AG09319 (cell line): Measurements from ENCODE around the gene TMEM151A.

Source experiments
- DNase-seq: peaks from one replicate; pipeline ENCODE4 v3.0.0-alpha.2; 2010; ENCODE audit warnings: low read depth; ENCODE audit errors: extremely low read depth
- TF ChIP-seq, protein P1 (sequence below): IDR thresholded peaks from 2 replicates; pipeline ENCODE4 v1.5.1; 2011; ENCODE audit warnings: low read depth, mild to moderate bottlenecking, inconsistent platforms, low read length, moderate library complexity

Gene TMEM151A

GRCh38 chr11:66281001-66281400 lies 10.7 kb upstream of the TMEM151A start:
- TF ChIP-seq, protein P1, sequence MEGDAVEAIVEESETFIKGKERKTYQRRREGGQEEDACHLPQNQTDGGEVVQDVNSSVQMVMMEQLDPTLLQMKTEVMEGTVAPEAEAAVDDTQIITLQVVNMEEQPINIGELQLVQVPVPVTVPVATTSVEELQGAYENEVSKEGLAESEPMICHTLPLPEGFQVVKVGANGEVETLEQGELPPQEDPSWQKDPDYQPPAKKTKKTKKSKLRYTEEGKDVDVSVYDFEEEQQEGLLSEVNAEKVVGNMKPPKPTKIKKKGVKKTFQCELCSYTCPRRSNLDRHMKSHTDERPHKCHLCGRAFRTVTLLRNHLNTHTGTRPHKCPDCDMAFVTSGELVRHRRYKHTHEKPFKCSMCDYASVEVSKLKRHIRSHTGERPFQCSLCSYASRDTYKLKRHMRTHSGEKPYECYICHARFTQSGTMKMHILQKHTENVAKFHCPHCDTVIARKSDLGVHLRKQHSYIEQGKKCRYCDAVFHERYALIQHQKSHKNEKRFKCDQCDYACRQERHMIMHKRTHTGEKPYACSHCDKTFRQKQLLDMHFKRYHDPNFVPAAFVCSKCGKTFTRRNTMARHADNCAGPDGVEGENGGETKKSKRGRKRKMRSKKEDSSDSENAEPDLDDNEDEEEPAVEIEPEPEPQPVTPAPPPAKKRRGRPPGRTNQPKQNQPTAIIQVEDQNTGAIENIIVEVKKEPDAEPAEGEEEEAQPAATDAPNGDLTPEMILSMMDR = no peak
- DNase-seq = no peak

DNA sequence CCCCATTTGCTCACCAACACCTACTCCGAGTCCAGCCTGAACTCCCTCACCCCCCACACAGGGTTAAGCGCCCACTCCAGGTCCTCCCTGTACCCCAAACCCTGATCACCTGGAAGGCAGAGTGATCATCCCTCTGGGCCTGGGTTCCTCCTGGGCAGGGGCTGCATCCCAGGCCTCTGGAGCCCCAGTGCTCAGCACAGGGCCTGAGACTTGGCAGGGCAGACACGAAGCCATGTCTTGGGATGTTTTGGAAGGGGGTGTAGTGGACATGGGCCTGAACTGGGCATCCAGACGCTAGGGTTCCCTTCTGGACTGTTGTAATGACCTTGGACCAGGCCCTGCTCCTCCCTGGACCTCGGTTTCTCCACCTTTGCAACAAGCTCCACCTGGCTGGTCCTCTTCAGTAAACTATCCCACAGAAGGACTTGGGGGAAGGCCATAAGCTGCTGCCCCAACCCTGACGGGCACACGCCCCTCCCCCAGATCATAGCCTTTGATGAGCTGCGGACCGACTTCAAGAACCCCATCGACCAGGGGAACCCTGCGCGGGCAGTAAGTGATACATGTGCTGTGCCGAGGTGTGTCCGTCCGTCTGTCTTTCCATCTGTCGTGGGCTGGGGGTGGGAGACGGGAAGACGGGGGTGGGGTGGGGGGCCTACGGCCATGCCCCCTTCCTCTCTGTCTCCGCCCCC lies 9.8 kb upstream of the TMEM151A start:
- DNase-seq = no peak
- TF ChIP-seq, protein P1 = no peak

DNA sequence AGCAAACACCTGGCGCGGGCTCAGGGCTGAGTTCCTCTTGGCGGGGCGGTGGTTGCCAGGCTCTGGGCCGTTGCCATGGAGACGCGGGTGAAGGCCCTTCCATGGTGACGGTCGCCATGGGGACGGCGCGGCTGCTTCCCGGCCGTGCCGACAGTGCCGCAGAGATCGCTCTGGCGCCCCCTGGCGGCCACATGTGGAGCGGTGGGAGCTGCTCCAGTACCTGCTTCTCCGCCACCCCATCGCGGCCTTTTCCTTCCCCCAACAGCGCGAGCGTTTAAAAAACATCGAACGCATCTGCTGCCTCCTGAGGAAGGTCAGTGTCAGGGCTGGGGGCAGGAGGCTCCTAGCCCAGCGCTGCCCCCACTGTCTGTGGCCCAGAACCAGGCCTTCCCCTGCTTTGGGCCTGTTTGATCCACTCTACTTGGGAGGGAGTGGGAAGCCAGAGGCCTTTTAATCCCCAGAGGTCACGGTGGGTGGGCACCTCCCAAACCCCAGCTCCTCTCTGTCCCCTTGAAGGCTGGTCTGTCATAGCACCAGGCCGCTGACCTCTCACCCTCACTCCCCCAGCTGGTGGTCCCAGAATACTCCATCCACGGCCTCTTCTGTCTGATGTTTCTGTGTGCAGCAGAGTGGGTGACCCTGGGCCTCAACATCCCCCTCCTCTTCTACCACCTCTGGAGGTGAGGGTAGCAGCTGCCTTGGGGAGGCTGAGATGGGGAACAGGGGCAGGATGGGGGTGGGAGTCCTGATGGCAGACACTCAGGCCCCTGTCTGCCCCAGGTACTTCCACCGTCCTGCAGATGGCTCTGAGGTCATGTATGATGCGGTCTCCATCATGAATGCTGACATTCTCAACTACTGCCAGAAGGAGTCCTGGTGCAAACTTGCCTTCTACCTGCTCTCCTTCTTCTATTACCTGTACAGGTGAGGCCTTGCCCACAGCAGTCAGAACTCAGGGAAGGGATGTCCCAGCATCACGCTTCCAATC lies 8.9 kb upstream of the TMEM151A start:
- TF ChIP-seq, protein P1 = peak; percentile 95
- peak; percentile 83 for DNase-seq

DNA sequence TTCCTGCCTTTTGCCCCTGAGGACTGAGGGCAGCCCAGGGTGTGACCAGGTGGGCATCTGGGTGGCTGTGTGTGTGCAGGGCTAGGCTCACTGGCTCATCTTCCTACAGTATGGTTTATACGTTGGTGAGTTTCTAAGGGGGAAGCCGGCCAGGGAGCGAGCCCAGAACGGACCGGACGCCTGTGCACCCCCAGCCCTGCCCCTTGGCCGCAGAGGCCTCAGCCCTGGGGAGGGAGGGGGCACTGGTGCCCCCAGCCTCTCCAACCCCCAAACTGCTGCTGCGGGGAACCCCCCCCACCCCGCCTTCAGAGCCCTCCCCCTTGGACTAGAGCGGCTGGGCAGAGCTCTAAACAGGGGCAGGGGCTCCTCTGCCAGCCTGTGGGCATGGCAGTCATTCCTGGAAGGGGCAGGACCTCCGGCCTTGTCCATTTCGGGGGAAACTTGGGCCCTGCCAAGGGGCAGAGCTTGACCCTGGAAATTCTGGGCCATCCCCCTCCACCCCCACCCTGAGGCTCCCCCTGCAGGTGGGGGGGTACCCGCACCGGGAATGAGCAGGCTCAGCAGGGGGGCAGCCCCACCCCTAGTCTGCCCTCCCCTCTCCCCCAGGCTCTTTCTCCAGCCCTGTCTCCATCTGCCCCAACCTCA lies 8.1 kb upstream of the TMEM151A start:
- DNase-seq = no peak
- TF ChIP-seq, protein P1 = no peak; the same call in 1 of the 2 replicates

GRCh38 chr11:66284526-66285078 lies 7.1 kb upstream of the TMEM151A start:
- TF ChIP-seq, protein P1 = no peak
- no peak for DNase-seq

DNA sequence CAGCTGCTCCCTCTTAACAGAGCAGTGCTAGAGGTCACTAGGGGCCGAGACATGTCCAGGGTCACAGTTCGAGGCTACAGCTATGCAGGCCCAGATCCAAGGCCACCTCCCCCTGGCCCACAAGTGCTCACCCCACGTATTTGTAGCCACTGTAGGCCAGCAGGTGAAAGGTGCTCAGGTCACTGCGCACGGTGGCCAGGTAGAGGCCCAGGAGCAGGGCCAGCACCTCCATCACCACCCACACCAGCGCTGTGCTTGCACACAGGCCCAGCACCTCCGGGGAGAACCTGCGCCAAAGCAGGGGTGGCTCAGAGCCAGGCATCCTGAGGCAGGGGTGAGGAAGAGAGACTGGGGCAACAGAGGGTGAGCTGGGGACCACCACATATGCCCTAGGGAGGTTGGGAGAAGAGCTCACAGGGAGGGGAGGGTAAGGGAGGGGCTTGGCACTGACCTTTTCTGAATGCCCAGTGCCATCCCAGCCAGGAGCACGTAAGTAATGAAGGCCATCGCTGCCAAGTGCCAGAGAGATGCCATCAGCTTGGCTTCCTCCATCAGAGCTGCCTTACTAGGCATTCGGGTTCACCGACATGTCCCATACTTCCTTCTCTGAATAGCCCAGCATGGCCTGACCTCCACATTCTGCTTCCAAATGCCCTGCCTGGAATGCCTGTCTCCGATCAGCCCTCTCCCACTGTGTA lies 6.3 kb upstream of the TMEM151A start:
- no peak for DNase-seq
- TF ChIP-seq, protein P1 = no peak
